Measurements from ENCODE around the gene CRADD.

DNA sequence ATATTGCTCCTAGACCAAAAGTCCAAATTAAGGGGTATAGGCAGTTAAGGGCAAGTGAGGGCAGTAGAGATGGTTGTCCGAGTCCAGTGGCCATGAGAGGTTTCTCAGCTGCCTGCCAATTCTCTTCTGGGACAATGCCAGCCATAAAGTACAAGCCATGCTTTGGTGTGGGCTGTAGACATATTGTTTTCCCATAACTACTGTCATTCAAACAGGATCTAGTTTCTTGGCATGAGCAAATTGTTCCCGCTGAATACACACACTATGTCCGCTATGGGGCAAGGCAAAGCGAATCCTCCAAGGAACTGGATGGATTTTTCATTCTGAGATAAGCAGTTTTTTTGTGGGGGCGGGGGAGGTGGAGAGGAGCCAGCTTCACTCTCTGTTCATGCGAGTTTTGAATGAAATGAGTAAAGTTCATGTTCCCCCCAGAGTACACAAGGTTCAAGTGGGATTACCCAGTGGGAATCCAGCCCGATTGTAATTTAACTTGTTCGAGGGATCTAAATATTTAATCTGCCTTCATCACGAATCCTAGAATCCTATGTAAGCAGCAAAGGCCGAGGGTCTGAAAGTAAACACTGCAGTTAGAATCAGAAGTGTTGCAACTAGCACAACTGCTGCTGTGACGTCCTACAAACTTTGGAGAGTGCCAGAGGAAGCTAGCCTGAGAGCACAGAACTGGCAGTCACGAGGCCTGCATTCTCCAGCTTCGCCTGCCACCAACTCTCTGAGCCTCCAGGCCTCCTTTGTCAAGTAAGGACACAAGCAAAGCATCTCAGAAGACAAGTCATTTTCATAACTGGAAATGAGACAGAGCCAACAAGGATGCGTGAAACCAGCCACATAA is 137.0 kb downstream of the CRADD start:
- TF ChIP-seq, protein P1, sequence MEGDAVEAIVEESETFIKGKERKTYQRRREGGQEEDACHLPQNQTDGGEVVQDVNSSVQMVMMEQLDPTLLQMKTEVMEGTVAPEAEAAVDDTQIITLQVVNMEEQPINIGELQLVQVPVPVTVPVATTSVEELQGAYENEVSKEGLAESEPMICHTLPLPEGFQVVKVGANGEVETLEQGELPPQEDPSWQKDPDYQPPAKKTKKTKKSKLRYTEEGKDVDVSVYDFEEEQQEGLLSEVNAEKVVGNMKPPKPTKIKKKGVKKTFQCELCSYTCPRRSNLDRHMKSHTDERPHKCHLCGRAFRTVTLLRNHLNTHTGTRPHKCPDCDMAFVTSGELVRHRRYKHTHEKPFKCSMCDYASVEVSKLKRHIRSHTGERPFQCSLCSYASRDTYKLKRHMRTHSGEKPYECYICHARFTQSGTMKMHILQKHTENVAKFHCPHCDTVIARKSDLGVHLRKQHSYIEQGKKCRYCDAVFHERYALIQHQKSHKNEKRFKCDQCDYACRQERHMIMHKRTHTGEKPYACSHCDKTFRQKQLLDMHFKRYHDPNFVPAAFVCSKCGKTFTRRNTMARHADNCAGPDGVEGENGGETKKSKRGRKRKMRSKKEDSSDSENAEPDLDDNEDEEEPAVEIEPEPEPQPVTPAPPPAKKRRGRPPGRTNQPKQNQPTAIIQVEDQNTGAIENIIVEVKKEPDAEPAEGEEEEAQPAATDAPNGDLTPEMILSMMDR (IDR thresholded peaks at IDR 0.05 in 8 of 11, conservative IDR thresholded peaks at IDR 0.05 in 3 of 11): peak in 1 of 11 experiments; percentile 5
- TF ChIP-seq POLR2A (IDR thresholded peaks at IDR 0.05): no peak
- peak in 2 of 3 donors; percentile 33 to 42 for TF ChIP-seq POLR2AphosphoS5 (IDR thresholded peaks at IDR 0.05)
